Effector memory CD4-positive, alpha-beta T cell (primary cell): ENCODE measurements around the gene CUL9.
"Not testable (repeated sequence)": the region's sequence is repeated elsewhere in the genome, so short reads cannot be mapped to it uniquely, and the experiment has no call there.

Source experiments
- DNase-seq, 3 donors: peaks; one replicate each; pipeline ENCODE4 v3.0.0-alpha.2; 2020
- H3K27ac ChIP-seq: 2 replicates; pipeline ENCODE4 v1.7.0; 2013; ENCODE audit warnings: mild to moderate bottlenecking, low read length, moderate library complexity; ENCODE audit not compliant: insufficient read depth, poor library complexity, severe bottlenecking
- H3K27me3 ChIP-seq: replicated peaks from 2 replicates; pipeline ENCODE4 v1.7.0; 2013; ENCODE audit warnings: mild to moderate bottlenecking, low read length; ENCODE audit not compliant: insufficient read depth, control insufficient read depth, poor library complexity, severe bottlenecking
- H3K36me3 ChIP-seq: 2 replicates; pipeline ENCODE4 v1.7.0; 2013; ENCODE audit warnings: mild to moderate bottlenecking, low read length, moderate library complexity; ENCODE audit not compliant: control insufficient read depth, insufficient read depth
- H3K4me1 ChIP-seq: 2 replicates; pipeline ENCODE4 v1.7.0; 2013; ENCODE audit warnings: low read length, mild to moderate bottlenecking; ENCODE audit not compliant: control insufficient read depth, insufficient read depth, poor library complexity, severe bottlenecking
- H3K4me3 ChIP-seq: 2 replicates; pipeline ENCODE4 v1.7.0; 2013; ENCODE audit warnings: low read length, low read depth, mild to moderate bottlenecking; ENCODE audit not compliant: insufficient read depth, poor library complexity, severe bottlenecking
- H3K9me3 ChIP-seq: 2 replicates; pipeline ENCODE4 v1.7.0; 2013; ENCODE audit warnings: mild to moderate bottlenecking, low read length, moderate library complexity; ENCODE audit not compliant: control insufficient read depth
- total RNA-seq, 3 donors: gene quantifications; one replicate each; lab custom pipeline; 2026; lab: John Stamatoyannopoulos, UW

CUL9 gene
- total RNA-seq: 99.9 to 117 (median 108) reads per million in 3 donors

DNA sequence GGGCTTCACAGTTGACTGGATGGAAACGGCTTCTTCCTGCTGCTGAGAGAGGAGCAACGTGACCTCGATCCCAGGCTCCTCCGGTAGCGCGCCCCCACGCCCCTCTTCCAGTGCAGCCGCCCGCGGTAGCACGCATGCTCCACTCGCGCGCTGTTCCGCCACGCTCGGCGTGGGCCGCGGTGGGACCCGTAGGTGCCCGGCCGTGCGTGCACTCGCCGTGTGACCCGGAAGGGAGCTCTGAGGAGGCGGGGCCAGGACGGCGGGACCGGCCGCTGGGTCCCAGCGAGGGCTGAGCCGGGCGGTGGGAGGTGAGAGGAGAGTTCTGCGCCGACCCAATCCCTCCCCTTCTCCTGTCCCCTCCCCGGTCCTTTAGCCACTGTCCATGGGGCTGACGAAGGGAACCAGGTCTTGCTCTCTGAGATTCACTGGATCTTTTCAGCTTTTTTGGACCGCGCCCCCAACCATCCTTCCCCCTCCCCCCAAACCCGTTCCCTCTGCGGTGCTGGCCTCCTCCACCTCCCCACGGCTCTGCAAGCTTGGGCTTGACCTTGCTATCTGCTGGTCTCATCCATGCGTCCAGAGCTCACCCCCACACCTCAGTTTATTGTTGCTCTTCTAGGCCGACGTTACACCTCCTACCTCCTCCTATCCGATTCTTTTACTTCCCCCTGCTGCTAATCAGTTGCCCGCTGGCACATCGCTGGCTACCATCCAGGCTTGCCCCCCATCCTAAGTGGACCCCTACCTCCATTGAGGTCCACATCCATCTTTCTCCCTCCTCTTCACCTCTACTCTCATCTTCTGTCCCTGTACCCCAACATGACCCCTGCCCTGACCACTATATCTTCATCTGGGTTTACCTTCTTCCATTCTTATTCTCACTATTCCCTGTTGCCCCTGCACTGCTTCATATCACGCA, at the start of gene CUL9:
Gene CUL9 (plus strand): TSS at position 255 of the 919 bp plus-strand sequence. CDS start 2,115 bp downstream, outside the sequence.
- Histone ChIP-seq H3K27ac (peak within 1 kb of the TSS; percentile 83), H3K27me3 (no peaks in the 10 kb centered on the region), H3K4me3 (peak within 1 kb of the TSS; percentile 80), H3K9me3 (no peaks in the 10 kb centered on the region), H3K4me1 (peaks cover 43% of the 10 kb centered on the region), H3K36me3 (peaks cover 31% of the 10 kb centered on the region)
- peak; percentile 68 to 75 (median 69) for DNase-seq

DNA sequence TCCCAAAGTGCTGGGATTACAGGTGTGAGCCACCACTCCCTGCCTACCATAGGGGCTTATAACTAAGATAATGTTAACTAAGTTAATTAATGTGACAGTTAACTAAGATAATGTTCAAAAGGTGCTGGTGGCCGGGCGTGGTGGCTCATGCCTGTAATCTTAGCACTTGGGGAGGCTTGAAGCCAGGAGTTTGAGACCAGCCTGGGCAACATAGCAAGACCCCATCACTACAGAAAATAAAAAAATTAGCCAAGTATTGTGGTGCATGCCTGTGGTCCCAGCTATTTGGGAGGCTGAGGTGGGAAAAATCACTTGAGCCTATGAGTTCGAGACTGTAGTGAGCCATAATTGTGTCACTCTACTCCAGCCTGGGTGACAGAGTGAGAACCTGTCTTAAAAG, 43.7 kb upstream of the CUL9 start:
- no peak overlapping the region for H3K27ac ChIP-seq
- no peak for DNase-seq
- no peaks in the 10 kb centered on the region for H3K9me3 ChIP-seq
- no peaks in the 10 kb centered on the region for H3K27me3 ChIP-seq
- H3K4me1 ChIP-seq: no peaks in the 10 kb centered on the region
- H3K36me3 ChIP-seq: no peaks in the 10 kb centered on the region
- H3K4me3 ChIP-seq: no peak overlapping the region

DNA sequence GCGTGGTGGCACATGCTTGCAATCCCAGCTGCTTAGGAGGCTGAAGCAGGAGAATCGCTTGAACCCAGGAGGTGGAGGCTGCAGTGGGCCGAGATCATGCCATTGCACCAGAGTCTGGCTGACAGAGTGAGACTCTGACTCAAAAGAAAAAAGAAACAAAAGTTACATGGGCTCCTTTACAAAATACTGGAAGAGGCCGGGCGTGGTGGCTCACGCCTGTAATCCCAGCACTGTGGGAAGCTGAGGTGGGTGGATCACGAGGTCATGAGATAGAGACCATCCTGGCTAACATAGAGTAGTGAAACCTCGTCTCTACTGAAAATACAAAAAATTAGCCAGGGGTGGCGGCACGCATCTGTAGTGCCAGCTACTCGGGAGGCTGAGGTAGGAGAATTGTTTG, 42.0 kb upstream of the CUL9 start:
- H3K27me3 ChIP-seq, H3K4me3 ChIP-seq, H3K4me1 ChIP-seq, H3K27ac ChIP-seq, DNase-seq, H3K36me3 ChIP-seq, H3K9me3 ChIP-seq: not testable (repeated sequence)

DNA sequence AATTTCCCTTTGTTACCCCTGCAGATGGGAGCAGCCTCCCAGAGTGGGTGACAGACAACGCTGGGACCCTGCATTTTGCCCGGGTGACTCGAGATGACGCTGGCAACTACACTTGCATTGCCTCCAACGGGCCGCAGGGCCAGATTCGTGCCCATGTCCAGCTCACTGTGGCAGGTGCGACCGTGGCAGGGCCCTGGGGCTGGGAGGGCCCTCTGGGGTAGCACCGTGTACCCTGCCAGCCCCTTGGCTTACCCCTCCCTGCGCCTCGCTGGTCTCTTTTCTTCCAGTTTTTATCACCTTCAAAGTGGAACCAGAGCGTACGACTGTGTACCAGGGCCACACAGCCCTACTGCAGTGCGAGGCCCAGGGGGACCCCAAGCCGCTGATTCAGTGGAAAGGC, 40.4 kb upstream of the CUL9 start:
- Histone ChIP-seq H3K4me3 (no peak overlapping the region), H3K27me3 (no peaks in the 10 kb centered on the region), H3K9me3 (no peaks in the 10 kb centered on the region), H3K36me3 (no peaks in the 10 kb centered on the region), H3K4me1 (peaks cover 4% of the 10 kb centered on the region), H3K27ac (no peak overlapping the region)
- no peak for DNase-seq

DNA sequence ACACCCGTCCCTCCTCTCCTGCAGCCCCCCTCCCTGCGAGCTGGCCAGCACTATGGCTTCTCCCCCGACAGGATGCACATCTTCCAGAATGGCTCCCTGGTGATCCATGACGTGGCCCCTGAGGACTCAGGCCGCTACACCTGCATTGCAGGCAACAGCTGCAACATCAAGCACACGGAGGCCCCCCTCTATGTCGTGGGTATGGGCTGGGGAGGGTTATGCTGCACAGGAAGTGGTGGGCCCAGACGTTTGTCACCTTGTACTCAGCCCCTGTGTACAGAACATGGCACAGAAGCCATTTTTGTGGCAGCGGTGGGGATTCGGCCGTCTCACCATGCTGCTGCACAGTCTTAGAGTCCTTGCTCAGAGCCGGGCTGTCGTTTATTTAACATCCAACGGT, 39.9 kb upstream of the CUL9 start:
- no peak for DNase-seq
- H3K9me3 ChIP-seq: no peaks in the 10 kb centered on the region
- H3K4me1 ChIP-seq: peaks cover 4% of the 10 kb centered on the region
- no peak overlapping the region for H3K27ac ChIP-seq
- H3K36me3 ChIP-seq: no peaks in the 10 kb centered on the region
- no peak overlapping the region for H3K4me3 ChIP-seq
- no peaks in the 10 kb centered on the region for H3K27me3 ChIP-seq

DNA sequence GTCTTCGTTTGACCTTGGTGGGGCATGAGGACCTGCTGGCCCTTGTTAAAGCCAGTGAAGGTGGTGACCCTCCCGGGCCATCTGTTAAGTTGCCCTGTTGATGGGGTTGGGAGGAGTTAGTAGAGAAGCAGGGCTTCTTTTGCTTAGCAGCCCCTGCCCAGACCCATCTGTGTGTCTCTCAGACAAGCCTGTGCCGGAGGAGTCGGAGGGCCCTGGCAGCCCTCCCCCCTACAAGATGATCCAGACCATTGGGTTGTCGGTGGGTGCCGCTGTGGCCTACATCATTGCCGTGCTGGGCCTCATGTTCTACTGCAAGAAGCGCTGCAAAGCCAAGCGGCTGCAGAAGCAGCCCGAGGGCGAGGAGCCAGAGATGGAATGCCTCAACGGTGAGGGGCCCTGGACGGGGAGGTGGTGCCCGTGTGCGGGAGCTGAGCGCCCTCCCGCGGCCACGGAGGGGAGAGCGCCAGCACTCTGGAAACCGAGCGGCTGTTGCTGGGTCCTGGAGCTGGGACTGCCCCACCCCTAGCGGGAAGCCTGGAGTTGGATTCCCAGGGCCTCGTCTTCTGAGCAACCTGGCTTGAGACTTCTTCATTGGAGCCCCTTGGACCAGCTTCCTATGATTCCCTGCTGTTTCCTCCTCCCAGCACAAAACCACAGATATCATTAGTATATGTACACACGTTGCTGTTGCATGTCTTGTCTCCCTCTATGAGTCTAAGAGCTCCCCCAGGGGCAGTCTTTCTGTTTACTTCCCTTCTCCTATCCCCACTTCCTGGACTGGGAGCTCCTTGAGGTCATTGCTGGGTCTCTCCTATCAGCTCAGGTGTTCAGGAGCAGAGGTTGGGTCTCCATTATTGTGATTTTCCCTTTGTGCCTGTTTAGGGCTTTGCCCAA, 38.5 kb upstream of the CUL9 start:
- no peaks in the 10 kb centered on the region for H3K36me3 ChIP-seq

DNA sequence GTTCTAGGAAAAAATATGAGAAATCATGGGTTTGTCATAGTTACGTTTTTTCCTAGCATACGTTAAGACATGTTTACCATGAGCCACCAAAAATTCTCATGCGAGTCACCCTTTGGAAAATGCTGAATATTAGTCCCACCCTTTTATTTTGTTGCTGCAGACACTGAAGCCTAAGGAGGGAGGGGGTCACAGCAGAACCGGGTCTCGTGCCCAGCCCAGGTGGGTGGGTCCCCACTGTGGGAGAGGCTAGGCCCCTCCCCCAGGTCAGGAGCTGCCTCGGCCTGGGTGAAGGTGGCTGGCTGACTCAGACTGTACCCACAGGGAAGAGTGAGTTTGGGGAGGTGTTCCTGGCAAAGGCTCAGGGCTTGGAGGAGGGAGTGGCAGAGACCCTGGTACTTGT, 37.1 kb upstream of the CUL9 start:
- Histone ChIP-seq H3K27ac (no peak overlapping the region), H3K4me1 (peaks cover 4% of the 10 kb centered on the region), H3K4me3 (no peak overlapping the region), H3K36me3 (no peaks in the 10 kb centered on the region), H3K27me3 (no peaks in the 10 kb centered on the region), H3K9me3 (no peaks in the 10 kb centered on the region)
- DNase-seq: no peak

More for the DNA sequence above, 38.5 kb upstream of the CUL9 start:
- peak; percentile 33 to 51 (median 38) for DNase-seq
- Histone ChIP-seq H3K4me1 (peaks cover 4% of the 10 kb centered on the region), H3K27ac (no peak overlapping the region), H3K9me3 (no peaks in the 10 kb centered on the region), H3K27me3 (no peaks in the 10 kb centered on the region), H3K4me3 (no peak overlapping the region)

DNA sequence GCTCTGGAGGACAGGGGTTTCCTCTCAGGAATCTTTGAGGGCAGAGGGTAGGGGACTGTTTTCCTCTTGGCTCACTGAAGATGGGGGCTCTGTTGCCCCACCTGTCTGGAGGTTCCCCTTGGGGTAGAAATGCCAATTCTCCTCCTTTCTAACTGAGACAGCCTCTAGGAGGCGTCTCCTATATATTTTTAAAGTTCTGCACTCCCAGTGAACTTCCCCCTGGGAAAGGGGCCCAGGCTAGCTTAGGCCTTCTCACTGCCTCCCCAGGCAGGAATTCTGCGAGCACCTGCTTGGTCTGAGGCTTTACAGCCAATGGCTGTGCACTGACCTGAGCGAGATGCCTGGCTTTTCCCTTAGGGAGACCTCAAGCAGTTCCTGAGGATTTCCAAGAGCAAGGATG, 35.7 kb upstream of the CUL9 start:
- no peaks in the 10 kb centered on the region for H3K9me3 ChIP-seq
- H3K27me3 ChIP-seq: no peaks in the 10 kb centered on the region
- peaks cover 4% of the 10 kb centered on the region for H3K4me1 ChIP-seq
- H3K4me3 ChIP-seq: no peak overlapping the region
- H3K27ac ChIP-seq: no peak overlapping the region
- H3K36me3 ChIP-seq: no peaks in the 10 kb centered on the region
- DNase-seq: no peak

DNA sequence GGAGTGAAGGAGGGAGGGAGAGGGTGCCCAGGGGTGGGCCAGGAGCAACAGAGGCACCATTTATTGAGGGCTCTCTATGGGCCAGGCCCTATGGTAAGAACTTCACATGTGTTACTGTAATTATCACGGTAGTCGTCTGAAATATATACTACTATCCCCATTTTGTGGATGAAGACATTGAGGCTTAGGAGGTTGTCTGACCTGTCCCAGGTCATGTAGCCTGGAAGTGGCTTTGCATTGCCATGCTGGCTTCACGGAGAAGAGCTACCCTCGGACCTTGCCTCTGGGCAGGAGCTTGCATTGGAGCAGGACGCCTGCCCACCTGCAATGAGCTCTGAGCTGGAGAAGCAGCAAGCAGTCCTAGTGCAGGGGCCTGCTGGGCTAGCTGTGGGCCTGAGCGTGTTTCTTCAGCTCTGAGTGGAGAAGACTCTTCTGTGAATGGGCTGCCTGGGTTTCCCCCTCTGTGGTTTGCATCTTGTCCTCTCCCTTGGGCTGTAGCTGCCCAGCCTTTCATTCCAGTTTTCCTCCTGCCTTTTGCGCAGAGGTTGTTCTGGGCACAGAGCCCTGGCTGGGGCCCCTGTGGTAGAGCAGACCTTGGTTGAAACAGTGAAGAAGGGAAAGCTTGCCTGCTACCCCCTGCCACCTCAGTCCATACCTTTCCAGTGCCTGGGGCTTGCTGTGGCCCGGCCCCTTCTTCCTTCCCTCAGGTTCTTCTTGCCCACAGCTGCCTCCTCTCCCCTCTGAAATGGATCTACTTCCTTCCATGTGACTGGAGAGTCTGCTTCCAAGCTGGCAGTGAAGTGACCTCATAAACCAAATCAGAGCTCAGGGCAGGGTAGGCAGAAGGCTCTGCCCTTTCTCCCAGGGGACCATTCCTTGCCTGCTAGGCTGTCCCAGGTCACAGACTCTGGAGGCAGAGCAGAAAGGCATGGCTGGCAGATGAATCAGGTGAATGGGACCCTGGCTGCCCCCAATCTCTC, 35.0 kb upstream of the CUL9 start:
- Histone ChIP-seq H3K9me3 (no peaks in the 10 kb centered on the region), H3K4me1 (peaks cover 4% of the 10 kb centered on the region), H3K4me3 (no peak overlapping the region), H3K27me3 (no peaks in the 10 kb centered on the region), H3K27ac (no peak overlapping the region), H3K36me3 (no peaks in the 10 kb centered on the region)
- DNase-seq: no peak
